Aorta (tissue), 5 donors: ENCODE measurements around the gene TBC1D16. TPM values are rescaled to one million over a fixed set of nuclear protein-coding genes. Genes with fewer than 3 reads are reported as not detected.

ENCODE experiments used
- ATAC-seq: fragments of 200-7000 bp; cut with Tn5 transposase; one replicate; pipeline ENCODE4 v1.9.1; 2022; ENCODE audit warnings: moderate library complexity; ENCODE audit not compliant: low FRiP score
- DNase-seq, 2 donors: peaks; one replicate each; pipeline ENCODE4 v3.0.0-alpha.2; 2020
- H3K27ac ChIP-seq, 2 donors: one replicate each; pipeline ENCODE4 v1.5.1; 2013; ENCODE audit warnings: low read length in 2 of 2, mild to moderate bottlenecking in 2 of 2, moderate library complexity in 2 of 2, control low read depth in 1 of 2, inconsistent platforms in 1 of 2, low read depth in 1 of 2
- H3K27me3 ChIP-seq, 2 donors: one replicate each; pipeline ENCODE4 v1.6.1; 2013; ENCODE audit warnings: control low read depth in 1 of 2, low read length in 1 of 2, mild to moderate bottlenecking in 1 of 2, moderate library complexity in 1 of 2; ENCODE audit not compliant: insufficient read depth in 2 of 2, control insufficient read depth in 1 of 2
- H3K36me3 ChIP-seq, 2 donors: one replicate each; pipeline ENCODE4 v1.6.1; 2013; ENCODE audit warnings: control low read depth in 1 of 2, low read length in 1 of 2, mild to moderate bottlenecking in 1 of 2; ENCODE audit not compliant: insufficient read depth in 2 of 2, control insufficient read depth in 1 of 2
- H3K4me1 ChIP-seq, 2 donors: one replicate each; pipeline ENCODE4 v1.6.1; 2013; ENCODE audit warnings: low read length in 2 of 2, control low read depth in 1 of 2, mild to moderate bottlenecking in 1 of 2, moderate library complexity in 1 of 2; ENCODE audit not compliant: insufficient read depth in 2 of 2, control insufficient read depth in 1 of 2
- H3K4me3 ChIP-seq, 2 donors: one replicate each; pipeline ENCODE4 v1.5.1; 2013; ENCODE audit warnings: low read length in 2 of 2, control low read depth in 1 of 2, mild to moderate bottlenecking in 1 of 2
- H3K9me3 ChIP-seq: one replicate; pipeline ENCODE4 v1.6.1; 2013; ENCODE audit warnings: mild to moderate bottlenecking, low read length; ENCODE audit not compliant: control insufficient read depth
- WGBS, 2 donors: extraction: QIAGEN DNeasy Blood & Tissue Kit; methylation state at CpG; one replicate each; pipeline ENCODE4 v1.1.7; 2013; 5-methylcytosine and 5-hydroxymethylcytosine counted together
- intact Hi-C, 2 donors: fragments of 100-400 bp; cut with DNase I; formaldehyde crosslinking; loops; one replicate each; pipeline versions ENCODE4 v1.14.2 to v1.15.0; 2022
- polyA plus RNA-seq, 2 donors: library from polyadenylated mRNA; stranded (reverse); fragments of 200-250 nt; gene quantifications; one replicate each; pipeline ENCODE4 v1.2.3, GENCODE V29; 2013
- total RNA-seq, 2 donors: library from RNA; stranded (reverse); fragmentation: NEBNext Ultra II Directional; extraction: Animal tissue kit (Norgen Biotek cat#: 25700); gene quantifications; one replicate each; pipeline ENCODE4 v1.2.1, GENCODE V29; 2021
- donor health status: healthy with polysubstance abuse.
- donor health status: Bipolar disorder and iron deficiency.
- donor health status: DM: no; HTN: no; CAD: no.
- donor health status: DM: no; HTN: no; CAD: no.
- donor health status: DM: yes; HTN: yes; CAD: no.

The TBC1D16 gene
- total and polyA plus RNA-seq, 4 donors: 6.4 to 43.6 (median 27.7) TPM

DNA sequence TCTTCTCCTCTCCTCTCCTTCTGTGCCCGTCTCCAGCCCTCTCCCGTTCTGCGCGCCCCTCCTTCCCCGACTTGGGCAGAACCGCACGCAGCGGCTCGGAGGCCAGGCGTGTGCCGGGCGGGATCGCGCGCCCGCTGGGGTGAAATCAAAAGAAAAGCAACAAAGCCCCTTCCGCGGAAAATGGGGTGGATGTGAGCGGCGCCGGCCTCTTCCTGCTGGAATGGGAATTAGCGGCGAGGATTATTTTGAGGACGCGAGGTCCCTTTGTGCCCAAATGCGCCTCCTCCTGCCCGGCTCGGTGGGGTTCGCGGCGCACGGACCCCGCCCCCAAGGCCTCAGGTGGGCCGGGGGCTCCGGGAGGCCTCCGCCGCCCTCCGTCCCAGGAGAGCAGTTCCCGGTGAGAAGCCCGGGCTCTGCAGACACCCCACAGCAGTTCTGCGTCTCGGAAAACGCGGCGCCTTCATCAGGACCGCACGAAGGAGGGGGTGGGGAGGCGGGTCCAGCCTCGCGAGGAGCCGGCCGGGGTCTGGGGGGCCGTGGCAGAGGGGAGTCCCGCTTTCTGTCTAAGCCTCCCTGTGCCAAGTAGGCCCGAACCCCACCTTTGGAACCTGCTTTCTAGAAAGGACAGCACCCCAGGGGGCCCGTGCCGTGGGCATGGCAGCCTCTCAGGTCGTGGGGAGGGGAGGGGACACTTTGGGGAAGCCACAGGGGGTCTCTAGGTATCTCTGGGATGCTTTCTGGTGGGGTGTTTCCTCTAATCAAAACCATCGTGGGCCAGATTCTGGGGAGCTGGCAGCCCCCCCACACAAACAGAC, 105.4 kb downstream of the TBC1D16 start:
- no peaks in the 10 kb centered on the region for H3K4me1 ChIP-seq
- WGBS, 2 donors: 0 to 1% methylated on average over 50 to 58 of the region's 59 CpGs
- H3K9me3 ChIP-seq: no peaks in the 10 kb centered on the region
- no peak overlapping the region for H3K27ac ChIP-seq
- H3K36me3 ChIP-seq: no peaks in the 10 kb centered on the region
- H3K27me3 ChIP-seq: no peaks in the 10 kb centered on the region
- no peak overlapping the region for H3K4me3 ChIP-seq
- intact Hi-C loops: no loop called here
- DNase-seq (no peak), ATAC-seq (no peak)

DNA sequence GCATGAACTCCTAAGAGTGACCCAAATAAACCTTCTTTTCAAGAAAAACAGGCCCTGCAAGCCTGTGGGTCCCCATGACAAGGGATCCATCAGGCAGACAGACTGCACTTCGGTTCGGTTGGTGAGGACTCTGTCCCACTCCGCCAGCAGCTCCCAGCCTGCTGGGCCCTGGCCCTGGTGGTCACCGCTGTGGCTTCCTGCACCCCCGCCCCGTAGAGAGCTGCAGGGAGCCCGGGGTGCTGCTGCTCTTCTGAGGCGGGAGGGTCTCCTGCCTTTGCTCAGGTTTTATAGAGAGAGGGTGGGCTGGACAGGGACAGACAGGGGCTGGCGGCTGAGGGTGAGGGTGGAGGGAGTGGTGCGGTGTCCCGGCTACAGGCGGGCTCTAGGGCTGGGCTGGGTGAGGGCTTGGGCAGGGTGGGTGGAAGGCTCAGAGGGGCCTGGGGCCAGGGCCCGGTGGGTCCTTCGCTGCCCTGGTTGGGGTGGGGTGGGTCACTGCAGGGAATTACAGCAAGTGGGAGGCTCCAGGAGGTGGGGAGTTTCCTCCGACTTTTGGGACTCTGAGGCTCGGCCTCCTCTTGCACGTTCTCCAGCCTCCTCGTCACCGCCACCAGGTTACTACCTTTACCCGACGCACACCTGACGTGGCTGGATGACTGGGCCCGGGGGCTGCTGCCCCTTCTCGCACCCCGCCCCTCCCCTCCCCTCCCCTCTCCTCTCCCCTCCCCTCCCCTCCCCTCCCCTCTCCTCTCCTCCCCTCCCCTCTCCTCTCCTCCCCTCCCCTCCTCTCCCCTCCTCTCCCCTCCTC, 106.2 kb downstream of the TBC1D16 start:
- Histone ChIP-seq H3K4me3 (no peak overlapping the region), H3K4me1 (no peaks in the 10 kb centered on the region), H3K27me3 (no peaks in the 10 kb centered on the region), H3K36me3 (no peaks in the 10 kb centered on the region), H3K9me3 (no peaks in the 10 kb centered on the region), H3K27ac (no peak overlapping the region)
- intact Hi-C loops: no loop called here
- DNase-seq: no peak
- 40 to 54% methylated on average over 14 to 25 of the region's 25 CpGs for WGBS, 2 donors
- ATAC-seq: no peak

DNA sequence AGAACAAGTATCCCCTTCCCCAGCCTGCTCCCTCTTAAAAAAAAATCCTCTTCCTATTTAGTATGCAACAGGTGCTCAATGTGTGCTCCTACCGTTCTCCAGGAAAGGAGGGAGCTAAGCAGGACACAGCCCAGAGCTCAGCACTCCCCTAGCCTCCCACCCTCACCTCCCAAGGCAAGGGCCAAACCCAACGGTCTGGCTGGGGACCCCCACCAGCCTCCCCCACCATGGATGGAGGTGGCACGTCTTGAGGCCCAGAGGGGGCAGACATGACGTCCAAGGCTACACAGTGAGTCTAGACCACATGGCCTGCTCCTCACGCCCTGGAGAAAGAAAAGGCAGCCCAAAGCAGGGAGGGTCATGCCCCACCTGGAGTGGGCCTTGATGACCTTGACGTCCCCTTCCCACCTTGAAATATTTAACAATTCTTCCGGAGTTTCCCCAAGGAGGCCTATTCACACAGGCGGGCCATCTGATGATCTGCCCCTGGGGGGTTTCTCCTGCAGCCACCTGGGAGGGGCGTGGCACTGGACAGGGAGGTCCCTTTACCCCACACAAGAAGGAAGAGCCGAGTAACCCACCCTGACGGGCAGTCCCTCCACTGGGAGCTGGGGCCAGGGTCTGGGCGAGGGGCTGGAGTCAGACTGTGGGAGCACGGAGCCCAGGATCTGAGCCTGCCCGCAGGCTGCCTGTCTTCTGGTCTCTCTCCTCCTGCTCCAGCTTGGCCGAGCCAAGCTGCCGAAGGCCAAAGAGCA, 107.0 kb downstream of the TBC1D16 start:
- H3K27me3 ChIP-seq: no peaks in the 10 kb centered on the region
- no peaks in the 10 kb centered on the region for H3K9me3 ChIP-seq
- ATAC-seq (no peak), DNase-seq (no peak)
- intact Hi-C loops: no loop called here
- H3K4me3 ChIP-seq: no peak overlapping the region
- H3K27ac ChIP-seq: no peak overlapping the region
- H3K4me1 ChIP-seq: no peaks in the 10 kb centered on the region
- WGBS, 2 donors: 77% methylated on average over 16 of the region's 16 CpGs
- no peaks in the 10 kb centered on the region for H3K36me3 ChIP-seq

DNA sequence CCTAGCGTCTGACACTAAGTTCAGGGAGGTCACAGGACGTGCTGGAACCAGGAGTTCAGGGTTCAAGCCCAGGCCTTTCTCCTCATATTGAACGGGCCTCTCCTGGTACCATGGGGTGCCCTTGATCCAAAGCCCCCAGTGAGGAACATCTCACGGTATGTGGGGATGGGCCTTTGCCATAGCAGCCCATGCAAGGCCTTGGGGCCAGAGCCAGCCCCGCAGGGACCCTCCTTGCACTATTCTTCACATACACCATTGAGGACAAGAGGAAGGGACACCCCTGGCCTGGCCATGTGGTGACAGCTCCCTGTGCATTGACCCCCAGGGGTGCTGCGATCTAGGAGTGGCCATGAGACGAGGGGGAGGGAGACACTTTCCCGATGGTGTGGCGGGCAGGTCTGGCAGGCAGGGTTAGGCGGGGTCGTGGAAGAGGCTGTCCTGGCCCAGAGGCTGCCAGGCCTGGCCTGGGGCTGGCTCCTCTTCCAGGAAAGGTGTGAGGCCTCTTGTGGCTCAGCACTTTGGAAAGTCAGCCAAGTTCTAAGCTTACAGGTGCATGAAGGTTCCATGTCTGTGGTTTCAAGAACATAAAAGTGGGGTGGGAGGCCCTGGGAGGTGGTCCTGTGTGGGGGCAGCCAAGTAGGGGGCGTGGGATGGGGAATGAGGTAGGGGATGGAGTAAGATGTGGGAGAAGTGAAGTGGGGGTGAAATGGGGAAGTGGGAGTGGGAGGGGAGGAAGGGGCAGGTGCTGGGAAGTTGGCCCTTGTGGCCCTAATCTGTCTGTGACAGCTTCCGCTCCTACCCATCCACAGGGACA, 107.8 kb downstream of the TBC1D16 start:
- Histone ChIP-seq H3K36me3 (no peaks in the 10 kb centered on the region), H3K4me1 (no peaks in the 10 kb centered on the region), H3K4me3 (no peak overlapping the region), H3K27me3 (no peaks in the 10 kb centered on the region), H3K27ac (no peak overlapping the region), H3K9me3 (no peaks in the 10 kb centered on the region)
- intact Hi-C loops: no loop called here
- no peak for DNase-seq
- no peak for ATAC-seq
- WGBS, 2 donors: 80 to 81% methylated on average over 13 of the region's 13 CpGs

DNA sequence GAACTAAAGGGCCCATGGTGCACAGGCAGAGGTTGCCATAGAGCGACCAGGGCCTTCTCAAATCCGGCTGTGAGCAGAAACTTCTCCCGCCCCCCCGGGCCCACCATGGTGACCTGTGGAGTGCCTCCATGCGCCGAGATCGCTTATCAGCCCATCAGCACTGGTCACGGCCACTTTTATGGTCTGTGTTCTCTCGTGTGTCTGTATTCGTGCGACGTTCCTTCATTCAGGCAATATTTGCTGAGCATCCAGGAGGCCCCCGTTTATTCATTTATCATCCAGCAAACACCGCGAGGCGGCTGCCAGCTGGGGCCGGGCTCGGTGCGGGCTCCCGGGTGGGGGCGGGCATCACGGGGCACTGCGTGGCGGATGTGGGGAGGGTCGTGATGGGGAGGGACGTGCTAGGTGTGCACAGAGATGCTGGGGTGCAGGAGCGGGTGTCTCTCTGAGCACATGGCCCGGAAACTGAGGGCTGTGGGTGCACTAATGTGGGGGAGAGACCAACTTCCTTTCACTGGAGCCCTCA, 108.5 kb downstream of the TBC1D16 start:
- Histone ChIP-seq H3K27me3 (no peaks in the 10 kb centered on the region), H3K4me3 (no peak overlapping the region), H3K4me1 (no peaks in the 10 kb centered on the region), H3K9me3 (no peaks in the 10 kb centered on the region), H3K36me3 (no peaks in the 10 kb centered on the region), H3K27ac (no peak overlapping the region)
- DNase-seq (no peak), ATAC-seq (no peak)
- 62 to 68% methylated on average over 28 of the region's 28 CpGs for WGBS, 2 donors
- intact Hi-C loops: no loop called here

DNA sequence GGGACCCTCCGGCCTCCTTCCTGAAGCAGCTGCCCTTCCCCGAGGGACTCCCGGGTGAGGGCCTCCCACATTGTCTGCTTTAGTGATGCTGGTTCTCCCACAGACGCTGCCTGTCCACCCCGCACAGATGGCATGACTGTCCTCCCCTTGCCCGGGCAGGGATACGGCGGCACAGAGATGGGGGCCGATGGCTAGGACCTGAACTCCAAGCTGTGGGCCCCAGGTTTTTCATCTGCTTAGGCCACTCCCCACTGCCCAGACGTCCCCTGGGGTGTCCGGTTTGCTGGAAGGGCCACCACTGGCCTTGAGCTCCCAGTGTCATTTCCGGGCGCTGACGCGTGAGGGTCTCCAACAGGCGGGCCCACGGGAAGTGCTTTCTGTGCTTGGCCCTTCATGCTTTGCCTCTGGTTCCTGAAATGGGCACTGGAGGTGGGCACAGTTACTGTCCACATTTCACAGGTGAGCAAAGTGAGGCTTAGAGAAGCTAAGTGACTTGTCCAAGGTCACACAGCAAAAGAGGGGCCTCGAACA, 109.0 kb downstream of the TBC1D16 start:
- WGBS, 2 donors: 76 to 80% methylated on average over 18 of the region's 18 CpGs
- DNase-seq (no peak), ATAC-seq (no peak)
- no peaks in the 10 kb centered on the region for H3K36me3 ChIP-seq
- H3K4me3 ChIP-seq: no peak overlapping the region
- H3K27ac ChIP-seq: no peak overlapping the region
- no peaks in the 10 kb centered on the region for H3K9me3 ChIP-seq
- no peaks in the 10 kb centered on the region for H3K4me1 ChIP-seq
- no peaks in the 10 kb centered on the region for H3K27me3 ChIP-seq
- intact Hi-C loops: no loop called here

DNA sequence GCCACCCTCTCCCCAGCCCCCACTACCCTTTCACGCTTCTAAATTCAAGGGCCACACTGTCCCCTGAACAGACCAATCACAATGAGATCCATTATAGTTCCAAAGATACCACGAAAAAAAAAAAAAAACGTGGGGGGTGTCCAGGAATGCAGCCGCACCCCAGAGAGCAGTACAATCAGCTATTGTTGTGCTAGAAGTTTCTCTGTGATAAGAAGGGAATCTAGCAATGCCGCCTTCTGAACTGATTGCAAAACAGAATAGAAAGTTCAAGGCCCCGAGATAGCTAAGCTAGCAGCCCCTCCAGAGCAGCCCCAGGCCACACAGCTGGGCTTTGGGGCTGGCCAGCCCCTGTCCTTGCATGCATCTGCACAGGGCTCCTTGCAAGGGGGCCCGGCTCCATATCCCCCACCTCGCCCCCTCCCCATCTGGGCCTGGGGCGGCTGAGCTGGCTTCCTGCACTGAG, 109.5 kb downstream of the TBC1D16 start:
- Histone ChIP-seq H3K4me1 (no peaks in the 10 kb centered on the region), H3K9me3 (no peaks in the 10 kb centered on the region), H3K27me3 (no peaks in the 10 kb centered on the region), H3K36me3 (no peaks in the 10 kb centered on the region), H3K27ac (no peak overlapping the region), H3K4me3 (no peak overlapping the region)
- WGBS, 2 donors: 52 to 58% methylated on average over 9 of the region's 9 CpGs
- DNase-seq (no peak), ATAC-seq (no peak)
- intact Hi-C loops: no loop called here
